A673 (cell line): ENCODE results near the gene TEX22. TPM values are rescaled to one million over a fixed set of nuclear protein-coding genes. Genes with fewer than 3 reads are reported as not detected.
"Not testable (repeated sequence)": the region's sequence is repeated elsewhere in the genome, so short reads cannot be mapped to it uniquely, and the experiment has no call there.

ENCODE experiments used
- BruUV-seq: library from RNA; stranded (reverse); fragments of 400-500 nt; replicated peaks from 2 replicates; lab custom pipeline; 2021; lab: Mats Ljungman, UMichigan
- CTCF ChIA-PET: fragments of 300-600 bp; sonication (Branson Sonifier 250); formaldehyde crosslinking; loops from one replicate; lab custom pipeline; 2022; ENCODE audit warnings: antibody characterized with exemption; lab: Charles Lee
- POLR2A ChIA-PET: fragments of 300-600 bp; sonication (Branson Sonifier 250); formaldehyde crosslinking; loops from one replicate; lab custom pipeline; 2022; ENCODE audit warnings: antibody characterized with exemption; ENCODE audit not compliant: low non-redundant PET; lab: Charles Lee
- DNase-seq: peaks from one replicate; pipeline ENCODE4 v3.0.0-alpha.2; 2015; ENCODE audit warnings: low spot score
- H3K27ac ChIP-seq: fragments of 200-600 bp; sonication (generic); 2 replicates; pipeline ENCODE4 v1.5.1; 2016; ENCODE audit warnings: mixed run types, low read depth, mild to moderate bottlenecking, mixed read lengths, antibody characterized with exemption, low read length; ENCODE audit not compliant: poor library complexity, severe bottlenecking
- H3K27me3 ChIP-seq: fragments of 200-600 bp; sonication (generic); replicated peaks from 2 replicates; pipeline ENCODE4 v1.6.1; 2017; ENCODE audit warnings: mixed run types, low read depth, mild to moderate bottlenecking, mixed read lengths, antibody characterized with exemption, low read length; ENCODE audit not compliant: insufficient read depth, poor library complexity
- H3K36me3 ChIP-seq: fragments of 200-600 bp; sonication (generic); 2 replicates; pipeline ENCODE4 v1.6.1; 2016; ENCODE audit warnings: mixed run types, mild to moderate bottlenecking, mixed read lengths, antibody characterized with exemption, low read length; ENCODE audit not compliant: insufficient read depth, poor library complexity, severe bottlenecking
- H3K4me1 ChIP-seq: fragments of 200-600 bp; sonication (generic); 2 replicates; pipeline ENCODE4 v1.6.1; 2017; ENCODE audit warnings: mixed run types, mild to moderate bottlenecking, mixed read lengths, antibody characterized with exemption, low read length; ENCODE audit not compliant: insufficient read depth, poor library complexity, severe bottlenecking
- H3K4me3 ChIP-seq: fragments of 200-600 bp; sonication (generic); 2 replicates; pipeline ENCODE4 v1.5.1; 2016; ENCODE audit warnings: low read depth, mixed run types, mild to moderate bottlenecking, mixed read lengths, low read length; ENCODE audit not compliant: poor library complexity, severe bottlenecking
- H3K9me3 ChIP-seq: fragments of 200-600 bp; sonication (generic); 2 replicates; pipeline ENCODE4 v1.6.1; 2016; ENCODE audit warnings: mixed run types, low read depth, mild to moderate bottlenecking, mixed read lengths, antibody characterized with exemption, low read length; ENCODE audit not compliant: poor library complexity, severe bottlenecking
- EZH2 ChIP-seq: fragments of 200-600 bp; sonication (generic); IDR thresholded peaks from 2 replicates; pipeline ENCODE4 v1.6.1; 2017; ENCODE audit warnings: borderline replicate concordance, low read depth, mild to moderate bottlenecking, mixed read lengths, antibody characterized with exemption, low read length; ENCODE audit not compliant: poor library complexity, severe bottlenecking
- intact Hi-C: fragments of 100-400 bp; cut with micrococcal nuclease; formaldehyde crosslinking; loops from one replicate; pipeline ENCODE4 v1.10.0; 2022; ENCODE audit not compliant: unreplicated experiment
- total RNA-seq: library from RNA; stranded (reverse); gene quantifications from 2 replicates; pipeline ENCODE4 v1.2.3, GENCODE V29; 2021
- TF ChIP-seq, protein P1 (sequence below): fragments of 300-800, 200-600 bp; sonication (generic); conservative IDR thresholded peaks from 2 replicates; pipeline ENCODE4 v1.5.1; 2017; ENCODE audit warnings: low read depth, mild to moderate bottlenecking, antibody characterized with exemption, low read length, moderate library complexity, mixed read lengths

Gene TEX22
- total RNA-seq, 1 experiment from 2014 or later: 2.7 TPM

DNA sequence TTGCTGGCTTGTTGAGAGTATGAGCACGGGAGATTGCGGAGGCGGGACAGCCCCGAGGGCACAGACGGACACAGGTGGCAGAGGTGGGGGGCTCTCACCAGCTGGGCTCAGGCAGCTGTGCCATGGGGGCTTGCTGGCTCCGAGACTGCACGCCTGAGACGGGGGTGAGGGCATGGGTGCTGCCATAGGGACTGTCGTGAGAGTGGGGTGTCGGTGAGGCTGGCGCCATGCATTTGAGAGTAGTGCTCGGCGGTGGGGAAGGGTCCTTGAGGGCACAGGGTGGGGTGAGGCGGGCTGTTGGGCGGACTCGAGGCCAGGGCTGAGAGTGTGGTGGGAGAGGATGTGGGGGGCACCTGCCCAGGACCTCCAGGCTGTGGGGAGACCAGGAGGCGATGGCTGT, 40.7 kb upstream of the TEX22 start:
- TF ChIP-seq EZH2: no peak
- TF ChIP-seq, protein P1, sequence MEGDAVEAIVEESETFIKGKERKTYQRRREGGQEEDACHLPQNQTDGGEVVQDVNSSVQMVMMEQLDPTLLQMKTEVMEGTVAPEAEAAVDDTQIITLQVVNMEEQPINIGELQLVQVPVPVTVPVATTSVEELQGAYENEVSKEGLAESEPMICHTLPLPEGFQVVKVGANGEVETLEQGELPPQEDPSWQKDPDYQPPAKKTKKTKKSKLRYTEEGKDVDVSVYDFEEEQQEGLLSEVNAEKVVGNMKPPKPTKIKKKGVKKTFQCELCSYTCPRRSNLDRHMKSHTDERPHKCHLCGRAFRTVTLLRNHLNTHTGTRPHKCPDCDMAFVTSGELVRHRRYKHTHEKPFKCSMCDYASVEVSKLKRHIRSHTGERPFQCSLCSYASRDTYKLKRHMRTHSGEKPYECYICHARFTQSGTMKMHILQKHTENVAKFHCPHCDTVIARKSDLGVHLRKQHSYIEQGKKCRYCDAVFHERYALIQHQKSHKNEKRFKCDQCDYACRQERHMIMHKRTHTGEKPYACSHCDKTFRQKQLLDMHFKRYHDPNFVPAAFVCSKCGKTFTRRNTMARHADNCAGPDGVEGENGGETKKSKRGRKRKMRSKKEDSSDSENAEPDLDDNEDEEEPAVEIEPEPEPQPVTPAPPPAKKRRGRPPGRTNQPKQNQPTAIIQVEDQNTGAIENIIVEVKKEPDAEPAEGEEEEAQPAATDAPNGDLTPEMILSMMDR: no peak
- BruUV-seq: no TSS peak
- CTCF ChIA-PET: interaction anchor here (0.6 kb wide), 1 partner anchor 19 kb away, joined by 6 read pairs; no protein-coding TSS in a partner anchor
- Histone ChIP-seq H3K9me3 (no peaks in the 10 kb centered on the region), H3K36me3 (no peaks in the 10 kb centered on the region), H3K27ac (no peak overlapping the region), H3K4me3 (no peak overlapping the region), H3K4me1 (no peaks in the 10 kb centered on the region), H3K27me3 (no peaks in the 10 kb centered on the region)
- DNase-seq: no peak
- intact Hi-C loops: no loop called here
- POLR2A ChIA-PET: no interaction called here

GRCh38 chr14:105358140-105358846, 40.0 kb upstream of the TEX22 start:
- Histone ChIP-seq H3K9me3 (no peaks in the 10 kb centered on the region), H3K4me1 (no peaks in the 10 kb centered on the region), H3K4me3 (no peak overlapping the region), H3K27me3 (no peaks in the 10 kb centered on the region), H3K36me3 (no peaks in the 10 kb centered on the region), H3K27ac (no peak overlapping the region)
- BruUV-seq: no TSS peak
- intact Hi-C loops: no loop called here
- DNase-seq: no peak
- TF ChIP-seq, protein P1: no peak
- TF ChIP-seq EZH2: no peak
- ChIA-PET POLR2A (no interaction called here), CTCF (interaction anchor here (0.6 kb wide), 1 partner anchor 19 kb away, joined by 6 read pairs; no protein-coding TSS in a partner anchor)

DNA sequence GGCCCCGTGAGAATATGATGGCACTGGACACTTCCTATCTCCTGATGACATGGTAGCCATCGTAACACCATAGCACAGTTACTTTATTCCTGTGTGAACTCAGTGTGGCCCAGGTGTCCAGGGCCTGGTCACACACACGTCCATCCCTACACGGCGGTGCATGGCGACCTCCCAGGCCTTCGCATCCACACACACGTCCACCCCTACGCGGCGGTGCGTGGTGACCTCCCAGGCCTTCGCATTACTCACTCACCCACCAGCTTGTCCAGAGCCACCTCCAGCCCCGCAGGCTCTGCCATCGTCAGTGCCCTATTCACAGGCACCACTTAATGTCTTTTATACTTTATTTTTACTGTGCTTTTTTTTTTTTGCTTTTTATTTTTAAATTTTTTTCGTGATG, 39.4 kb upstream of the TEX22 start:
- no peaks in the 10 kb centered on the region for H3K4me1 ChIP-seq
- ChIA-PET CTCF (no interaction called here), POLR2A (no interaction called here)
- TF ChIP-seq EZH2: no peak
- TF ChIP-seq, protein P1: no peak
- H3K36me3 ChIP-seq: no peaks in the 10 kb centered on the region
- H3K27me3 ChIP-seq: no peaks in the 10 kb centered on the region
- H3K9me3 ChIP-seq: no peaks in the 10 kb centered on the region
- intact Hi-C loops: no loop called here
- no TSS peak for BruUV-seq
- H3K27ac ChIP-seq: no peak overlapping the region
- H3K4me3 ChIP-seq: no peak overlapping the region
- no peak for DNase-seq

GRCh38 chr14:105361412-105361811, 36.9 kb upstream of the TEX22 start:
- DNase-seq, BruUV-seq, H3K36me3 ChIP-seq, intact Hi-C loops, H3K27ac ChIP-seq, H3K9me3 ChIP-seq, CTCF ChIA-PET, POLR2A ChIA-PET, H3K27me3 ChIP-seq, H3K4me3 ChIP-seq: not testable (repeated sequence)
- H3K4me1 ChIP-seq: peaks cover 10% of the 10 kb centered on the region
